ENCODE results near the gene CSAG2. TPM values are rescaled to one million over a fixed set of nuclear protein-coding genes. Genes with fewer than 3 reads are reported as not detected.
"Not testable (repeated sequence)": the region's sequence is repeated elsewhere in the genome, so short reads cannot be mapped to it uniquely, and the experiment has no call there.

CSAG2 gene
- not detected for polyA plus RNA-seq (ENCODE audit: insufficient read length in 4 of 4)

GRCh38 chrX:152709173-152709572, at the start of gene CSAG2:
Gene CSAG2, minus strand, starts transcription at chrX:152709273. Its CDS starts 161 bp downstream, at chrX:152709112.
- not testable (repeated sequence) for DNase-seq (ENCODE audit: low read depth in 4 of 4, low spot score in 2 of 4)

- not testable (repeated sequence) for DNase-seq (ENCODE audit: low read depth in 4 of 4, low spot score in 2 of 4)
Measured at GRCh38 chrX:152754871-152755270, 45.8 kb upstream of the CSAG2 start.

- DNase-seq (ENCODE audit: low read depth in 4 of 4, low spot score in 2 of 4) = not testable (repeated sequence)
Measured at GRCh38 chrX:152753686-152754650, 44.9 kb upstream of the CSAG2 start, which contains the start of gene MAGEA2. Gene MAGEA2, minus strand, starts transcription at chrX:152753842. Its CDS starts 2,479 bp downstream, at chrX:152751363.

- no peak for DNase-seq (ENCODE audit: low read depth in 4 of 4, low spot score in 2 of 4)
Measured at GRCh38 chrX:152738560-152738959, 29.5 kb upstream of the CSAG2 start.

- DNase-seq (ENCODE audit: low read depth in 4 of 4, low spot score in 2 of 4) = not testable (repeated sequence)
Measured at GRCh38 chrX:152736528-152736927, 27.5 kb upstream of the CSAG2 start.

GRCh38 chrX:152735860-152736511, 26.9 kb upstream of the CSAG2 start:
- DNase-seq (ENCODE audit: low read depth in 4 of 4, low spot score in 2 of 4) = no peak

GRCh38 chrX:152735101-152735500, 26.0 kb upstream of the CSAG2 start:
- no peak for DNase-seq (ENCODE audit: low read depth in 4 of 4, low spot score in 2 of 4)

GRCh38 chrX:152734143-152734858, 25.2 kb upstream of the CSAG2 start:
- DNase-seq (ENCODE audit: low read depth in 4 of 4, low spot score in 2 of 4) = not testable (repeated sequence)

- no peak for DNase-seq (ENCODE audit: low read depth in 4 of 4, low spot score in 2 of 4)
Measured at GRCh38 chrX:152733261-152733975, 24.3 kb upstream of the CSAG2 start, which contains the start of the genes CSAG1 and MAGEA12. Gene CSAG1, minus strand, starts transcription at chrX:152733721. Its CDS starts 1,261 bp downstream, at chrX:152732460. Gene MAGEA12, plus strand, starts transcription at chrX:152733757. Its CDS starts 2,405 bp downstream, at chrX:152736162.

- no peak for DNase-seq (ENCODE audit: low read depth in 4 of 4, low spot score in 2 of 4)
Measured at GRCh38 chrX:152725409-152725808, 16.3 kb upstream of the CSAG2 start.

GRCh38 chrX:152713815-152714787, 5.0 kb upstream of the CSAG2 start, which contains the start of gene MAGEA2B:
Gene MAGEA2B, plus strand, starts transcription at chrX:152714628. Its CDS starts 2,479 bp downstream, at chrX:152717107.
- DNase-seq (ENCODE audit: low read depth in 4 of 4, low spot score in 2 of 4) = not testable (repeated sequence)

- not testable (repeated sequence) for DNase-seq (ENCODE audit: low read depth in 4 of 4, low spot score in 2 of 4)
Measured at GRCh38 chrX:152713195-152713594, 4.1 kb upstream of the CSAG2 start.

- not testable (repeated sequence) for DNase-seq (ENCODE audit: low read depth in 4 of 4, low spot score in 2 of 4)
Measured at GRCh38 chrX:152706500-152706899, 2.6 kb downstream of the CSAG2 start.

- DNase-seq (ENCODE audit: low read depth in 4 of 4, low spot score in 2 of 4) = not testable (repeated sequence)
Measured at GRCh38 chrX:152700390-152700789, 8.7 kb downstream of the CSAG2 start.

GRCh38 chrX:152697952-152698931, 10.8 kb downstream of the CSAG2 start, which contains the start of gene MAGEA3:
Gene MAGEA3, plus strand, starts transcription at chrX:152698794. Its CDS starts 2,039 bp downstream, at chrX:152700833.
- not testable (repeated sequence) for DNase-seq (ENCODE audit: low read depth in 4 of 4, low spot score in 2 of 4)

- not testable (repeated sequence) for DNase-seq (ENCODE audit: low read depth in 4 of 4, low spot score in 2 of 4)
Measured at GRCh38 chrX:152681012-152681411, 28.1 kb downstream of the CSAG2 start.

GRCh38 chrX:152674652-152675051, 34.4 kb downstream of the CSAG2 start:
- DNase-seq (ENCODE audit: low read depth in 4 of 4, low spot score in 2 of 4) = not testable (repeated sequence)

Data from left renal cortex interstitium (tissue), 4 donors.